Spinal cord (tissue), 10 donors: ENCODE data around the gene GALNT2. TPM values are rescaled to one million over a fixed set of nuclear protein-coding genes. Genes with fewer than 3 reads are reported as not detected.

Experiments
- DNase-seq, 6 donors: peaks; one replicate each; pipeline versions ENCODE4 v3.0.0 to v3.0.0-alpha.2; 2013 to 2015; ENCODE audit warnings: low spot score in 6 of 6, low read depth in 4 of 6
- H3K27ac ChIP-seq: one replicate; pipeline ENCODE4 v1.5.1; 2013; ENCODE audit warnings: low read depth, low read length, control low read depth
- H3K27me3 ChIP-seq: one replicate; pipeline ENCODE4 v1.6.1; 2013; ENCODE audit warnings: low read length; ENCODE audit not compliant: control insufficient read depth, insufficient read depth
- H3K36me3 ChIP-seq: one replicate; pipeline ENCODE4 v1.6.1; 2013; ENCODE audit warnings: low read length; ENCODE audit not compliant: control insufficient read depth, insufficient read depth
- H3K4me1 ChIP-seq: one replicate; pipeline ENCODE4 v1.6.1; 2013; ENCODE audit warnings: low read length; ENCODE audit not compliant: control insufficient read depth, insufficient read depth
- H3K4me3 ChIP-seq: one replicate; pipeline ENCODE4 v1.5.1; 2013; ENCODE audit warnings: low read depth, low read length, control low read depth
- H3K9me3 ChIP-seq: one replicate; pipeline ENCODE4 v1.6.1; 2013; ENCODE audit warnings: low read length; ENCODE audit not compliant: control insufficient read depth, insufficient read depth
- WGBS: methylation state at CpG from one replicate; pipeline ENCODE4 v1.1.5; 2013; ENCODE audit warnings: missing lambda C conversion rate; ENCODE audit not compliant: insufficient coverage; 5-methylcytosine and 5-hydroxymethylcytosine counted together
- polyA plus RNA-seq, 2 donors: library from polyadenylated mRNA; unstranded; fragments of 120-200 nt; gene quantifications; one replicate each; pipeline ENCODE4 v1.2.1, GENCODE V29; 2013; ENCODE audit not compliant: insufficient read length in 2 of 2
- total RNA-seq, 2 donors: library from RNA; depleted of rRNA in 1 of 2; stranded (reverse); fragments of 120-200 nt in 1 of 2; fragments of >200 nt in 1 of 2; gene quantifications; one replicate each; pipeline versions ENCODE4 v1.2.3 to v1.2.4, GENCODE V29; 2013 to 2014
- donor health status: healthy.

GALNT2 gene
- total and polyA plus RNA-seq, 4 donors, result 34.2 to 59.4 (median 47.7) TPM

DNA sequence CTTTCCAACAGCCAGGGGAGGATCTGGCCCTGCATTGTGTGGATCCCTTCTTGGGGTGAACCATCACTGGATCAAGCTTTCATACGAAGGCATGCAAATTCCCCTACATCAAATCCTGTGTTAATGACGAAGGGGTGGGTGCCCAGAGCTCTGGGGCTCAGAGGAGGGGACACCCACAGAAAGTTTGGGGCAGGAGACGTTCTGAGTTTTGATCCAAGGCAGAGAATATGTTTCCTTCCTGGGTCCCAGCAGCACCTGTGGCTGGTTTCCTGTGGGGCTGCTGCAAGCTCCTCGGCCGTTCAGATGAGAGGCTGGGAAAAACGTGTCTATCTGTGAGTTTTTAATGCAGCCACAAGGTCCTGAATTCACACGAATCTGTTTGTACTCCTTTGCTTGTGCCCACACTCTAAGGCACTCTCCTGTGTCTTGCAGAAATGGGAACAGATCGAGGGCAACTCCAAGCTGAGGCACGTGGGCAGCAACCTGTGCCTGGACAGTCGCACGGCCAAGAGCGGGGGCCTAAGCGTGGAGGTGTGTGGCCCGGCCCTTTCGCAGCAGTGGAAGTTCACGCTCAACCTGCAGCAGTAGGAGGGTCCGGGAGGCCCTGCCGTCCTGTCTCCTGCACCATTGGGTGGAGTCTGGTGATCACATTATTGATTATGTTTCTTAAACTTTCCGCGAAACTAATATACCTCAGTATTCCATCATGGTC lies 212.0 kb downstream of the GALNT2 start:
- DNase-seq, result no peak
- Histone ChIP-seq H3K27ac (no peak overlapping the region), H3K4me1 (peaks cover 3% of the 10 kb centered on the region), H3K9me3 (no peaks in the 10 kb centered on the region), H3K27me3 (no peaks in the 10 kb centered on the region), H3K4me3 (no peak overlapping the region), H3K36me3 (peaks cover 56% of the 10 kb centered on the region)
- 86% methylated on average over 13 of the region's 20 CpGs for WGBS

DNA sequence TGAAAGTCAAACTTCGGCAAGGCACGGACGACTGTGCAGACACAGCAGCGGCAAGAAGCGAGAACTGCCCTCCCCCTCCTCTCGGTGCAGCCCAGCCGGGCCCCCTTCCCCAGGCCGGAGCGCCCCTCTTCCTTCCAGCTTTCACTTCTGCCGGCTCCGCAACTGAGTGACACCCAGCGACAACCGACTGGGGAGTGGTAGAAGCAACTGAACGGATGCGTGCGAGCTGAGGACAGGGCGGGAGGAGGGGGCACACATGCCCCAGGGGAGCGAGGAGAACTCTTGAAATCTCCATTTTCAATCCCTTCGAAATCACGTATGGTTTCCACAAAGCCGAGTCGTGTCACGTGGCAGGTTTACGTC lies 212.5 kb downstream of the GALNT2 start:
- H3K4me1 ChIP-seq, result peaks cover 3% of the 10 kb centered on the region
- 93% methylated on average over 8 of the region's 24 CpGs for WGBS
- H3K27me3 ChIP-seq, result no peaks in the 10 kb centered on the region
- DNase-seq, result no peak
- H3K27ac ChIP-seq, result no peak overlapping the region
- H3K36me3 ChIP-seq, result peaks cover 57% of the 10 kb centered on the region
- no peaks in the 10 kb centered on the region for H3K9me3 ChIP-seq
- H3K4me3 ChIP-seq, result no peak overlapping the region

DNA sequence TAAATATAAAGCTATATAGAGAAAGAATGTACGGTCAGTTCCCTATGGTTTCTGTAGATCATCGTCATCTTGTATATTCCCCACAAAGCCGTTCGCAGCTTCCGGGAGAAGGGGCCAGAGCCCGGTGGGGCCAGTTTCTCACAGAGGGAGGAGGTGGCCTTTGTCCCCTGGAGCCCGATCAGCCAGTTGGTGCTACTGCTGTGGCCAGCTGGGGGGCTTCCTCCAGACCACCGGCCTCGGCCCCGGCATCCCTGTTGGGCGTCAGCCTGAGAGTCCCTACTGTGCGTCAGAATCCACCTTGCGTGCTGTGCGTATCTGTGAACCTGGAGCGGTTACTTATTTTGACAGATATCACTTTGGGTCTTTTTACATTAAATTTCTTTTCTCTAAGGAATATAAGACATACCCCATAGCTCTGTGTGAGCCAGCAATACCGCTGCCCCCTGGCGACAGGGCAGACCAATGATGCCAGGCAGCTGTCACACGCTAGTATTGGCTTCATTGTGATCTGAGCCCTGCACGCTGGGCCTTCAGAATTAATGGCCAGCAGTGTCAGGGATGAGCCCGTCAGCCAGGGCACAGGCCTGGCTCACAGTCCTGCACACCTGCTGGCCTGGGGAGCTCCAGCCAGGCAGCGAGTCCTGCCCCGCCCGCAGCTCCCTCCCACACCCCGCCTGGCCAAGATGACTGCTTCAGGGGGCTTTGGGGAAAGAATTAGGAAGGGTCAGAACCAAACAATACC lies 213.2 kb downstream of the GALNT2 start:
- 80% methylated on average over 16 of the region's 24 CpGs for WGBS
- Histone ChIP-seq H3K36me3 (peaks cover 59% of the 10 kb centered on the region), H3K4me3 (no peak overlapping the region)

GRCh38 chr1:230280906-230281413 lies 213.9 kb downstream of the GALNT2 start:
- Histone ChIP-seq H3K36me3 (peaks cover 59% of the 10 kb centered on the region), H3K27me3 (no peaks in the 10 kb centered on the region), H3K27ac (no peak overlapping the region), H3K4me3 (no peak overlapping the region), H3K4me1 (peaks cover 3% of the 10 kb centered on the region), H3K9me3 (no peaks in the 10 kb centered on the region)
- DNase-seq, result no peak
- 77% methylated on average over 21 of the region's 23 CpGs for WGBS

More for the DNA sequence above, 213.2 kb downstream of the GALNT2 start:
- DNase-seq, result no peak
- Histone ChIP-seq H3K27ac (no peak overlapping the region), H3K9me3 (no peaks in the 10 kb centered on the region), H3K27me3 (no peaks in the 10 kb centered on the region), H3K4me1 (peaks cover 3% of the 10 kb centered on the region)

DNA sequence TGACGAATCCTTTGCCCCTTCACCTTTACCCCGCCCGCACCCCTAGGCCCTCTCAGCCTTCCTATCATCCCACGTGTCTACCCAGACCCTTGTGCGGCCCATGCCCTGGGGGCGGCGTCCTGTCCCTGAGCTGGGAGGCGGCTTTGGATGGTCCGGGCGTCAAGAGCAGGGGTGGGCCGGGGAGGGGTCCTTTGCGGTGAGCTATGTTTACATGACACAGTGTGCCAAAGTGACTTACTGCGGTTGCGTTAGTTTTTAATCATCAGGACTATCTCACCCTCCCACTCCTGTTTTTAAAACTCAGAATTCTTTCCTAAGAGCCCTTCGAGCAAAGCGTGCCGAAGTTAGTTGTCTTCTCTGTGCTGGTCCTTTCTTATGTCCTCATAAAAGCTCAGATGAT lies 214.5 kb downstream of the GALNT2 start:
- Histone ChIP-seq H3K4me1 (peaks cover under 1% of the 10 kb centered on the region), H3K27ac (no peak overlapping the region), H3K27me3 (no peaks in the 10 kb centered on the region), H3K9me3 (no peaks in the 10 kb centered on the region), H3K36me3 (peaks cover 53% of the 10 kb centered on the region), H3K4me3 (no peak overlapping the region)
- DNase-seq, result no peak
- WGBS, result 86% methylated on average over 7 of the region's 17 CpGs

DNA sequence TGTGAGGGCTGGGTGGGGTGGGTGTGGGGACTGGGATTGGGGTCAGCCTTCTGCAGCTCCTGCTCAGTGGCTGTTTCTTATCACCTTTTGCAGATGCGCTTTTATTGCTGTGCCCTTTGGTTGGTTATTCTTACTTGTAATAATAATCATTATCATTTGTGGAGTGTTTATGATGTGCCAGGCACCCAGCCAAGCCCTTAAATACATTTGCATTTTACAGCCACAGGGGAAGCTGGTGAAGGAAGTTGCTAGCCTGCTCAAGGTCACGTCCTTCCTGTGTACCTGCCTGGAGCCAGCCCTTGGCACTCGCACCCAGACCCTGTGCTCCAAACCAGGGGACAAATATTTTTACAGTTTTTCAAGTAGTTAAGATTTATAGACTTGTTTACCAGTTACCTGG lies 215.1 kb downstream of the GALNT2 start:
- no peaks in the 10 kb centered on the region for H3K9me3 ChIP-seq
- H3K27me3 ChIP-seq, result no peaks in the 10 kb centered on the region
- H3K36me3 ChIP-seq, result peaks cover 51% of the 10 kb centered on the region
- H3K4me3 ChIP-seq, result no peak overlapping the region
- H3K4me1 ChIP-seq, result no peaks in the 10 kb centered on the region
- DNase-seq, result peak in 1 of 6 donors; percentile 36
- 100% methylated on average over 1 of the region's 3 CpGs for WGBS
- no peak overlapping the region for H3K27ac ChIP-seq

DNA sequence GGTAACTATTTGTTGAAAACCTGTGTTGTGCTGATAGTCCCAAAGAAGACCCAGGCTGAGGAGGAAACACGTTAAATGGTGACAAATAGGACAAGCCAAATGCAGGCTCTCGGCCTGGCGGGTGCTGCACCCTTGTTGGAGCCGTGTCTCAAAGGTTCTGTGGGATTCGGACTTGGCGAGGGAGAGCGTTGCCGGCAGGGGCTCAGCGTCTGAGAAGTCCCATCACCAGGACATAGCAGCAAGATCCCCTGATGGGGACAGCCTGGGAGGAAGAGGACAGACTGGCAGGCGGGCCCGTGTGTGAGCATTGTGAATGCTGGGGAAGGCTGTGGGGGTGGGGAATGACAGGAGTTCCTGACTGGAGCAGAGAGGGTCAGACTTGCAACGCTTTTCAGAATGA lies 216.6 kb downstream of the GALNT2 start:
- Histone ChIP-seq H3K27ac (no peak overlapping the region), H3K4me3 (no peak overlapping the region), H3K27me3 (no peaks in the 10 kb centered on the region), H3K9me3 (no peaks in the 10 kb centered on the region), H3K36me3 (peaks cover 43% of the 10 kb centered on the region), H3K4me1 (no peaks in the 10 kb centered on the region)
- 98% methylated on average over 9 of the region's 12 CpGs for whole genome bisulfite sequencing
- no peak for DNase-seq

DNA sequence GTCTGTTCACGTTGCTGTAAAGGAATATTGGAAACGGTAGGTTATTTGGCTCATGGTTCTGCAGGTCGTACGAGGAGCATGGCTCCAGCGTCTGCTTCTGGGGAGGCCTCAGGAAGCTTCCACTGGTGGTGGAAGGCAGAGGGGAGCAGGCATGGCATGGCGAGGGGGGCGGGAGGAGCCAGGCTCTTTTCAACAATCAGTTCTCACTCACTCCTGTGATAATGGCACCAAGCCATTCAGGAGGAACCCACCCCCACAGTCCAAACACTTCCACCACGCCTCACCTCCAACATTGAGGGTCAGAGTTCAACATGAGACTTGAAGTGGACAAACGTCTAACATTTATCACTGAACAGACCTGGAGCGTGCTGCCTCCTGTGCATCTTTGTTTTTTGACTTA lies 217.9 kb downstream of the GALNT2 start:
- DNase-seq, result no peak
- 82% methylated on average over 6 of the region's 10 CpGs for WGBS
- H3K27me3 ChIP-seq, result no peaks in the 10 kb centered on the region
- no peaks in the 10 kb centered on the region for H3K9me3 ChIP-seq
- H3K36me3 ChIP-seq, result peaks cover 31% of the 10 kb centered on the region
- H3K27ac ChIP-seq, result no peak overlapping the region
- H3K4me3 ChIP-seq, result no peak overlapping the region
- H3K4me1 ChIP-seq, result no peaks in the 10 kb centered on the region

- Histone ChIP-seq H3K27ac (no peak overlapping the region), H3K4me3 (no peak overlapping the region), H3K27me3 (no peaks in the 10 kb centered on the region), H3K4me1 (no peaks in the 10 kb centered on the region), H3K36me3 (peaks cover 26% of the 10 kb centered on the region), H3K9me3 (no peaks in the 10 kb centered on the region)
- WGBS, result 94% methylated on average over 2 of the region's 7 CpGs
- DNase-seq, result no peak
Observed at GRCh38 chr1:230285351-230285750, 218.3 kb downstream of the GALNT2 start.
